Stromal cell of bone marrow (primary cell): ENCODE results near the gene KCNK18.
"Not testable (repeated sequence)": the region's sequence is repeated elsewhere in the genome, so short reads cannot be mapped to it uniquely, and the experiment has no call there.

Experiments
- DNase-seq: peaks from one replicate; pipeline ENCODE4 v3.0.0-alpha.2; 2012; ENCODE audit warnings: low read depth

Gene KCNK18

GRCh38 chr10:117174439-117175214 lies 22.7 kb upstream of the KCNK18 start:
- DNase-seq: peak; percentile 42

- no peak for DNase-seq
Observed at GRCh38 chr10:117175215-117175900, 21.9 kb upstream of the KCNK18 start.

- DNase-seq: peak; percentile 41
Observed at GRCh38 chr10:117175901-117176534, 21.3 kb upstream of the KCNK18 start.

- DNase-seq: no peak
Observed at GRCh38 chr10:117178190-117178589, 19.1 kb upstream of the KCNK18 start.

GRCh38 chr10:117184296-117184695 lies 13.0 kb upstream of the KCNK18 start:
- no peak for DNase-seq

- no peak for DNase-seq
Observed at GRCh38 chr10:117184821-117185220, 12.5 kb upstream of the KCNK18 start.

GRCh38 chr10:117185817-117186216 lies 11.5 kb upstream of the KCNK18 start:
- not testable (repeated sequence) for DNase-seq

- no peak for DNase-seq
Observed at GRCh38 chr10:117186832-117187615, 10.3 kb upstream of the KCNK18 start.

GRCh38 chr10:117188371-117188770 lies 8.9 kb upstream of the KCNK18 start:
- DNase-seq: no peak

GRCh38 chr10:117189557-117189956 lies 7.7 kb upstream of the KCNK18 start:
- DNase-seq: no peak

GRCh38 chr10:117198088-117198487 lies 799 bp downstream of the KCNK18 start:
- no peak for DNase-seq

- DNase-seq: no peak
Observed at GRCh38 chr10:117201826-117202225, 4.5 kb downstream of the KCNK18 start.

GRCh38 chr10:117204316-117204715 lies 7.0 kb downstream of the KCNK18 start:
- no peak for DNase-seq

GRCh38 chr10:117212176-117212575 lies 14.9 kb downstream of the KCNK18 start:
- no peak for DNase-seq

GRCh38 chr10:117214401-117214800 lies 17.1 kb downstream of the KCNK18 start:
- DNase-seq: no peak

- DNase-seq: no peak
Observed at GRCh38 chr10:117215079-117215478, 17.8 kb downstream of the KCNK18 start.

GRCh38 chr10:117216028-117216427 lies 18.7 kb downstream of the KCNK18 start:
- DNase-seq: no peak

- DNase-seq: peak; percentile 13
Observed at GRCh38 chr10:117216611-117217195, 19.4 kb downstream of the KCNK18 start.

- DNase-seq: no peak
Observed at GRCh38 chr10:117217196-117217761, 20.0 kb downstream of the KCNK18 start.

- no peak for DNase-seq
Observed at GRCh38 chr10:117218654-117219053, 21.4 kb downstream of the KCNK18 start.

GRCh38 chr10:117221156-117221711 lies 23.9 kb downstream of the KCNK18 start:
- DNase-seq: no peak
